Endothelial cell of umbilical vein (primary cell): Measurements from ENCODE around the gene PROM1. TPM values are rescaled to one million over a fixed set of nuclear protein-coding genes. Genes with fewer than 3 reads are reported as not detected.

Experiments
- BruUV-seq: library from RNA; stranded (reverse); fragments of 400-500 nt; replicated peaks from 2 replicates; lab custom pipeline; 2021; lab: Mats Ljungman, UMichigan
- CTCF ChIA-PET: fragments of 300-600, 350-600 bp; sonication (Branson Sonifier 250); formaldehyde crosslinking; loops from one replicate; lab custom pipeline; 2021; ENCODE audit warnings: antibody characterized with exemption, inconsistent platforms; lab: Charles Lee
- POLR2A ChIA-PET: fragments of 300-600, 350-600 bp; sonication (Branson Sonifier 250); formaldehyde crosslinking; loops from one replicate; lab custom pipeline; 2021; ENCODE audit warnings: antibody characterized with exemption, inconsistent platforms; lab: Charles Lee
- DNase-seq: peaks from one replicate; pipeline ENCODE4 v3.0.0-alpha.2; 2011; ENCODE audit warnings: low read depth, low spot score
- FAIRE-seq: peaks from 2 replicates; lab custom pipeline; 2011; peaks lifted over from hg19 to GRCh38; lab: Jason Lieb, UNC
- H2AFZ ChIP-seq: 2 replicates; pipeline ENCODE4 v1.6.0; 2012; ENCODE audit warnings: low read depth, low read length, control low read depth, inconsistent platforms
- H3K27ac ChIP-seq: 2 replicates; pipeline ENCODE4 v1.5.1; 2011; ENCODE audit warnings: low read depth, mild to moderate bottlenecking, control low read depth, low read length, moderate library complexity; ENCODE audit not compliant: insufficient read depth
- H3K27me3 ChIP-seq, 2 experiments: 2 replicates each; pipeline versions ENCODE4 v1.6.0 to v1.6.1; 2011; ENCODE audit warnings: low read length in 2 of 2, mixed read lengths in 1 of 2; ENCODE audit not compliant: control insufficient read depth in 2 of 2, insufficient read depth in 2 of 2
- H3K36me3 ChIP-seq, 2 experiments: 2 replicates in 1 of 2; 3 replicates in 1 of 2; pipeline ENCODE4 v1.5.1; 2011; ENCODE audit warnings: low read length in 2 of 2, mild to moderate bottlenecking in 1 of 2, moderate library complexity in 1 of 2; ENCODE audit not compliant: control insufficient read depth in 2 of 2, insufficient read depth in 2 of 2; ENCODE audit errors: extremely low read depth in 1 of 2
- H3K4me1 ChIP-seq: 3 replicates; pipeline ENCODE4 v1.5.1; 2011; ENCODE audit warnings: mild to moderate bottlenecking, low read length; ENCODE audit not compliant: control insufficient read depth, insufficient read depth; ENCODE audit errors: extremely low read depth
- H3K4me2 ChIP-seq: 2 replicates; pipeline ENCODE4 v1.6.1; 2011; ENCODE audit warnings: low read length, control low read depth, mixed read lengths; ENCODE audit not compliant: insufficient read depth
- H3K4me3 ChIP-seq, 3 experiments: fragments of 200-600 bp in 1 of 3; sonication (generic), shearing (Covaris generic) in 1 of 3; replicated peaks in 1 of 3; 2 replicates each; pipeline ENCODE4 v1.5.1; 2011 to 2016; ENCODE audit warnings: control low read depth in 3 of 3, low read length in 3 of 3, mild to moderate bottlenecking in 2 of 3, inconsistent platforms in 1 of 3, low read depth in 1 of 3, moderate library complexity in 1 of 3; ENCODE audit not compliant: insufficient read depth in 1 of 3
- H3K79me2 ChIP-seq: 2 replicates; pipeline ENCODE4 v1.6.0; 2012; ENCODE audit warnings: low read length, inconsistent platforms; ENCODE audit not compliant: control insufficient read depth, insufficient read depth
- H3K9ac ChIP-seq: replicated peaks from 2 replicates; pipeline ENCODE3; 2011; ENCODE audit warnings: low read length, control low read depth; ENCODE audit not compliant: insufficient read depth; ENCODE audit errors: extremely low read depth
- H3K9me1 ChIP-seq: replicated peaks from 3 replicates; pipeline ENCODE4 v1.6.0; 2011; ENCODE audit warnings: mild to moderate bottlenecking, low read length; ENCODE audit not compliant: control insufficient read depth, insufficient read depth; ENCODE audit errors: extremely low read depth
- H3K9me3 ChIP-seq: replicated peaks from 2 replicates; pipeline ENCODE4 v1.5.1; 2012; ENCODE audit warnings: low read length, inconsistent platforms; ENCODE audit not compliant: control insufficient read depth, insufficient read depth
- H4K20me1 ChIP-seq: replicated peaks from 2 replicates; pipeline ENCODE3; 2011; ENCODE audit warnings: mild to moderate bottlenecking, low read length; ENCODE audit not compliant: control insufficient read depth, insufficient read depth; ENCODE audit errors: extremely low read depth
- EZH2 ChIP-seq: IDR thresholded peaks from 2 replicates; pipeline ENCODE4 v1.6.1; 2012; ENCODE audit warnings: borderline replicate concordance, low read depth, mild to moderate bottlenecking, moderate library complexity, low read length, inconsistent platforms; ENCODE audit not compliant: severe bottlenecking
- FOS ChIP-seq: IDR thresholded peaks from 2 replicates; pipeline ENCODE4 v1.6.1; 2011; ENCODE audit warnings: mild to moderate bottlenecking, low read length, moderate library complexity, borderline replicate concordance; ENCODE audit not compliant: insufficient read depth
- GATA2 ChIP-seq: IDR thresholded peaks from 2 replicates; pipeline ENCODE4 v1.7.0; 2011; ENCODE audit warnings: low read depth, mild to moderate bottlenecking, moderate library complexity, mixed read lengths, low read length; ENCODE audit not compliant: insufficient read length, insufficient read depth
- JUN ChIP-seq: IDR thresholded peaks from 2 replicates; pipeline ENCODE4 v1.6.1; 2011; ENCODE audit warnings: borderline replicate concordance, low read depth; ENCODE audit not compliant: insufficient read length, insufficient read depth
- MYC ChIP-seq: IDR thresholded peaks from one replicate; pipeline ENCODE4 v1.6.1; 2011; ENCODE audit warnings: mild to moderate bottlenecking, low read depth, low read length
- POLR2A ChIP-seq: IDR thresholded peaks from 2 replicates; pipeline ENCODE4 v1.6.1; 2012; ENCODE audit warnings: low read depth, mild to moderate bottlenecking, control low read depth, low read length
- POLR2AphosphoS5 ChIP-seq: IDR thresholded peaks from 2 replicates; pipeline ENCODE4 v1.6.1; 2012; ENCODE audit warnings: low read depth, mild to moderate bottlenecking, control low read depth, low read length, moderate library complexity; ENCODE audit not compliant: insufficient read depth
- dilution Hi-C: fragments of 300-500 bp; cut with MboI; formaldehyde crosslinking; loops from one replicate; pipeline ENCODE4 v1.15.0; 2019; ENCODE audit warnings: low sequenced_read_pairs; ENCODE audit not compliant: extremely low pct_ligation_motif_present
- intact Hi-C: fragments of 100-400 bp; cut with micrococcal nuclease; formaldehyde crosslinking; loops from one replicate; pipeline ENCODE4 v1.10.0; 2022
- polyA plus RNA-seq, 4 experiments: library from polyadenylated mRNA; depleted of rRNA in 3 of 4; stranded (reverse) in 3 of 4; unstranded in 1 of 4; fragments of >200 nt; gene quantifications; 2 replicates each; pipeline versions ENCODE4 v1.2.1 to v1.2.3, GENCODE V29; 2011 to 2012; ENCODE audit warnings: missing spikeins in 1 of 4
- total RNA-seq: library from RNA; stranded (reverse); gene quantifications from 2 replicates; pipeline ENCODE4 v1.2.3, GENCODE V29; 2021
- TF ChIP-seq, protein P1 (sequence below): IDR thresholded peaks from 2 replicates; pipeline ENCODE4 v1.6.1; 2011; ENCODE audit not compliant: insufficient read depth, insufficient read length
- TF ChIP-seq, protein P2 (sequence below), 2 donors: IDR thresholded peaks; 1 replicate in 1 of 2; 2 replicates in 1 of 2; pipeline ENCODE4 v1.5.1; 2011; ENCODE audit warnings: low read length in 2 of 2, mild to moderate bottlenecking in 2 of 2, moderate library complexity in 2 of 2, control low read depth in 1 of 2, inconsistent platforms in 1 of 2, low read depth in 1 of 2; ENCODE audit not compliant: insufficient read depth in 1 of 2; ENCODE audit errors: extremely low read depth in 1 of 2

Gene PROM1
- total and polyA plus RNA-seq, 2 donors (not counting 3 experiments of a cell fraction or from before 2014, with no cell fraction given): 0.36 to 1.7 TPM

DNA sequence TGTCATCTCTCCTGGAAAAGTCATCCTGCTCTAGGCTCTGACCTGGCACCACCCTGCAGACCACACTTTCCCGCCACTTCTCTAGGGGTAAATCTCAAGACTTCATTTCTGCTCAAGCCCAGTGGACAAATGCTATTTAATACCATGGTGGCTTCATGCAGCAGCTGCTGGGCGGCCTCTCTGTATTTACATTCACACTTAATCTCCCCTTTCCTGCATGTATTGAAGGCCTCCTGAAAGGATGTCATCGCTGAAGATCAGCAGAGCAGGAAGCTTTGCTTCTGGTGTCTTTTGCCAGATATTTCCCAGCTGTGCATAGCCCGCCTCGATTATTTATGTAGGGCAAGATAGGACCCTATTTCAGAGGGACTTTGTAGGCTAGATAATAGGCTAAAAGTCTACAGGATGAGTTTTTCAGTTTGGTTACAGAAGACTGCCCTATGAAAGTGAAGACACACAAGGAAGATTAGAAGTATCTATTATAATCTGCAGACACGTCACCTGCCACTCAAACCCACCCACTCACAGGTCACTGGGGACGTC, 17.2 kb downstream of the PROM1 start:
- no peaks in the 10 kb centered on the region for H3K36me3 ChIP-seq
- no peak overlapping the region for H3K4me2 ChIP-seq
- no TSS peak for BruUV-seq
- no peaks in the 10 kb centered on the region for H3K79me2 ChIP-seq
- no peak overlapping the region for H3K27ac ChIP-seq
- dilution Hi-C loops (no loop called here), intact Hi-C loops (no loop called here)
- FAIRE-seq: no peak
- CTCF ChIA-PET: no interaction called here
- peaks cover 4 to 7% of the 10 kb centered on the region in 2 experiments for H3K27me3 ChIP-seq
- POLR2A ChIA-PET: no interaction called here
- H3K9ac ChIP-seq: no peak overlapping the region
- no peak overlapping the region for H3K4me3 ChIP-seq
- no peak for DNase-seq
- H2AFZ ChIP-seq: no peak overlapping the region
- no peaks in the 10 kb centered on the region for H4K20me1 ChIP-seq
- TF ChIP-seq MYC (no peak), POLR2A (no peak)
- TF ChIP-seq, protein P1, sequence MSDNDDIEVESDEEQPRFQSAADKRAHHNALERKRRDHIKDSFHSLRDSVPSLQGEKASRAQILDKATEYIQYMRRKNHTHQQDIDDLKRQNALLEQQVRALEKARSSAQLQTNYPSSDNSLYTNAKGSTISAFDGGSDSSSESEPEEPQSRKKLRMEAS: no peak
- no peaks in the 10 kb centered on the region for H3K4me1 ChIP-seq
- no peaks in the 10 kb centered on the region for H3K9me1 ChIP-seq
- no peaks in the 10 kb centered on the region for H3K9me3 ChIP-seq

- no peaks in the 10 kb centered on the region for H4K20me1 ChIP-seq
- no peaks in the 10 kb centered on the region for H3K36me3 ChIP-seq
- no peak overlapping the region for H3K9ac ChIP-seq
- ChIA-PET CTCF (no interaction called here), POLR2A (no interaction called here)
- H3K4me1 ChIP-seq: no peaks in the 10 kb centered on the region
- no TSS peak for BruUV-seq
- no peak overlapping the region for H3K27ac ChIP-seq
- intact Hi-C loops: no loop called here
- no peak overlapping the region for H3K4me3 ChIP-seq
- FAIRE-seq (no peak), DNase-seq (no peak)
- dilution Hi-C loops: no loop called here
- H3K79me2 ChIP-seq: no peaks in the 10 kb centered on the region
- H3K9me3 ChIP-seq: no peaks in the 10 kb centered on the region
- H2AFZ ChIP-seq: no peak overlapping the region
- no peaks in the 10 kb centered on the region for H3K27me3 ChIP-seq
- H3K9me1 ChIP-seq: no peaks in the 10 kb centered on the region
- TF ChIP-seq, protein P1: no peak
- TF ChIP-seq, protein P2, sequence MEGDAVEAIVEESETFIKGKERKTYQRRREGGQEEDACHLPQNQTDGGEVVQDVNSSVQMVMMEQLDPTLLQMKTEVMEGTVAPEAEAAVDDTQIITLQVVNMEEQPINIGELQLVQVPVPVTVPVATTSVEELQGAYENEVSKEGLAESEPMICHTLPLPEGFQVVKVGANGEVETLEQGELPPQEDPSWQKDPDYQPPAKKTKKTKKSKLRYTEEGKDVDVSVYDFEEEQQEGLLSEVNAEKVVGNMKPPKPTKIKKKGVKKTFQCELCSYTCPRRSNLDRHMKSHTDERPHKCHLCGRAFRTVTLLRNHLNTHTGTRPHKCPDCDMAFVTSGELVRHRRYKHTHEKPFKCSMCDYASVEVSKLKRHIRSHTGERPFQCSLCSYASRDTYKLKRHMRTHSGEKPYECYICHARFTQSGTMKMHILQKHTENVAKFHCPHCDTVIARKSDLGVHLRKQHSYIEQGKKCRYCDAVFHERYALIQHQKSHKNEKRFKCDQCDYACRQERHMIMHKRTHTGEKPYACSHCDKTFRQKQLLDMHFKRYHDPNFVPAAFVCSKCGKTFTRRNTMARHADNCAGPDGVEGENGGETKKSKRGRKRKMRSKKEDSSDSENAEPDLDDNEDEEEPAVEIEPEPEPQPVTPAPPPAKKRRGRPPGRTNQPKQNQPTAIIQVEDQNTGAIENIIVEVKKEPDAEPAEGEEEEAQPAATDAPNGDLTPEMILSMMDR (IDR thresholded peaks at IDR 0.05; ENCODE audit: extremely low read depth in 1 of 2, insufficient read depth in 1 of 2, low read depth in 1 of 2, low read length in 2 of 2): no peak
- no peak for TF ChIP-seq POLR2AphosphoS5
- no peak for TF ChIP-seq EZH2
- TF ChIP-seq JUN: no peak
- no peak for TF ChIP-seq MYC
- TF ChIP-seq FOS: no peak
- no peak for TF ChIP-seq GATA2
- TF ChIP-seq POLR2A: no peak
- H3K4me2 ChIP-seq: no peak overlapping the region
Measured at GRCh38 chr4:16065066-16065465, 18.8 kb downstream of the PROM1 start.
